Activated CD4-positive, CD25-positive, alpha-beta regulatory T cell treated with anti-CD3 and anti-CD28 coated beads, Interleukin-2, amount 50 U/mL, for 72 hours (primary cell): ENCODE measurements around the gene PRRC2C.
A peak's percentile ranks its signal among the peaks of the same experiment; 100 is the strongest.
"Not testable (repeated sequence)": the region's sequence is repeated elsewhere in the genome, so short reads cannot be mapped to it uniquely, and the experiment has no call there.

Source experiments
- DNase-seq: peaks from one replicate; pipeline ENCODE4 v3.0.0; 2021

PRRC2C gene

GRCh38 chr1:171485375-171486047 lies at the start of gene PRRC2C:
Gene PRRC2C, plus strand, starts transcription at chr1:171485530. Its CDS starts 26,559 bp downstream, at chr1:171512089.
- peak; percentile 87 for DNase-seq

- DNase-seq: no peak
Measured at GRCh38 chr1:171438441-171438840, 46.9 kb upstream of the PRRC2C start.

GRCh38 chr1:171440201-171440600 lies 45.1 kb upstream of the PRRC2C start:
- not testable (repeated sequence) for DNase-seq

- not testable (repeated sequence) for DNase-seq
Measured at GRCh38 chr1:171441278-171441895, 43.9 kb upstream of the PRRC2C start.

- DNase-seq: no peak
Measured at GRCh38 chr1:171446386-171446785, 38.9 kb upstream of the PRRC2C start.

- DNase-seq: no peak
Measured at GRCh38 chr1:171455967-171456366, 29.4 kb upstream of the PRRC2C start.

GRCh38 chr1:171457412-171457811 lies 27.9 kb upstream of the PRRC2C start:
- DNase-seq: no peak

GRCh38 chr1:171460018-171460620 lies 25.2 kb upstream of the PRRC2C start:
- no peak for DNase-seq

GRCh38 chr1:171467626-171468025 lies 17.7 kb upstream of the PRRC2C start:
- no peak for DNase-seq

- no peak for DNase-seq
Measured at GRCh38 chr1:171468120-171468750, 17.1 kb upstream of the PRRC2C start.

GRCh38 chr1:171470726-171471125 lies 14.6 kb upstream of the PRRC2C start:
- no peak for DNase-seq

- DNase-seq: no peak
Measured at GRCh38 chr1:171472183-171472647, 13.1 kb upstream of the PRRC2C start.

- DNase-seq: no peak
Measured at GRCh38 chr1:171476829-171477228, 8.5 kb upstream of the PRRC2C start.

GRCh38 chr1:171477804-171478203 lies 7.5 kb upstream of the PRRC2C start:
- DNase-seq: no peak

- no peak for DNase-seq
Measured at GRCh38 chr1:171480035-171480434, 5.3 kb upstream of the PRRC2C start.

GRCh38 chr1:171484760-171485374 lies 463 bp upstream of the PRRC2C start:
- no peak for DNase-seq

- no peak for DNase-seq
Measured at GRCh38 chr1:171486048-171486519, 754 bp downstream of the PRRC2C start.

- DNase-seq: no peak
Measured at GRCh38 chr1:171487038-171487437, 1.7 kb downstream of the PRRC2C start.

- no peak for DNase-seq
Measured at GRCh38 chr1:171488190-171488929, 3.0 kb downstream of the PRRC2C start.

- DNase-seq: no peak
Measured at GRCh38 chr1:171494076-171494475, 8.7 kb downstream of the PRRC2C start.

GRCh38 chr1:171495444-171495843 lies 10.1 kb downstream of the PRRC2C start:
- no peak for DNase-seq

GRCh38 chr1:171500304-171500703 lies 15.0 kb downstream of the PRRC2C start:
- DNase-seq: no peak
